ENCODE data around the gene CLIP2. TPM values are rescaled to one million over a fixed set of nuclear protein-coding genes. Genes with fewer than 3 reads are reported as not detected.

CLIP2 gene
- polyA plus RNA-seq, 1 of the 3 experiments (the other 2 are of a cell fraction), result 14.3 TPM

- 93% methylated on average over 18 of the region's 18 CpGs for WGBS (ENCODE audit: low lambda C conversion rate)
- no peak overlapping the region for H3K9ac ChIP-seq
- peaks cover 76% of the 10 kb centered on the region for H4K20me1 ChIP-seq (ENCODE audit: insufficient read depth)
- H3K4me1 ChIP-seq (ENCODE audit: control insufficient read depth in 1 of 2, insufficient read depth in 2 of 2, low read depth in 1 of 2, low read length in 1 of 2), result peaks cover 16 to 38% of the 10 kb centered on the region in 2 experiments; a peak in 3 of 4 replicates
- no peaks in the 10 kb centered on the region for H3K27me3 ChIP-seq (ENCODE audit: insufficient read depth)
- ChIA-PET POLR2A (no interaction called here), CTCF (interaction anchor here (0.8 to 4.2 kb wide), 3 partner anchors 23 to 109 kb away, joined by 3 to 28 read pairs (median 4); no protein-coding TSS in a partner anchor)
- no peaks in the 10 kb centered on the region for H3K9me2 ChIP-seq
- peak overlapping the region in 1 of 2 experiments; percentile 39; a peak in 1 of 4 replicates for H3K27ac ChIP-seq (ENCODE audit: low read depth in 2 of 2, low read length in 1 of 2)
- H2AFZ ChIP-seq (ENCODE audit: low read depth), result no peak overlapping the region
- H3K36me3 ChIP-seq (replicated peaks in 1 of 2; ENCODE audit: control insufficient read depth in 1 of 2, insufficient read depth in 2 of 2, low read length in 1 of 2), result no peaks in the 10 kb centered on the region
- H3K4me2 ChIP-seq, result no peak overlapping the region
- TF ChIP-seq NRF1 (IDR thresholded peaks at IDR 0.05; ENCODE audit: low read depth, low read length), result no peak
- DNase-seq, result no peak
- no peaks in the 10 kb centered on the region for H3F3A ChIP-seq (replicated peaks; ENCODE audit: insufficient read depth)
- H3K4me3 ChIP-seq (ENCODE audit: low read depth in 2 of 2, low read length in 1 of 2), result no peak overlapping the region
- H3K79me2 ChIP-seq (ENCODE audit: insufficient read depth), result peaks cover 86% of the 10 kb centered on the region
- H3K9me3 ChIP-seq, result no peaks in the 10 kb centered on the region
Observed at GRCh38 chr7:74292757-74293576, 3.8 kb downstream of the CLIP2 start.

GRCh38 chr7:74293577-74293908 is 4.3 kb downstream of the CLIP2 start:
- H3K79me2 ChIP-seq (ENCODE audit: insufficient read depth), result peaks cover 92% of the 10 kb centered on the region
- H4K20me1 ChIP-seq (ENCODE audit: insufficient read depth), result peaks cover 81% of the 10 kb centered on the region
- peak overlapping the region; percentile 1; the same call in 1 of the 2 replicates for H3K4me2 ChIP-seq
- H3K4me3 ChIP-seq (ENCODE audit: low read depth in 2 of 2, low read length in 1 of 2), result no peak overlapping the region
- no peak overlapping the region for H2AFZ ChIP-seq (ENCODE audit: low read depth)
- 91% methylated on average over 4 of the region's 4 CpGs for WGBS (ENCODE audit: low lambda C conversion rate)
- H3K27me3 ChIP-seq (ENCODE audit: insufficient read depth), result no peaks in the 10 kb centered on the region
- H3K9me3 ChIP-seq, result no peaks in the 10 kb centered on the region
- TF ChIP-seq TCF12 (IDR thresholded peaks at IDR 0.05) (no peak), JUND (IDR thresholded peaks at IDR 0.05) (no peak), RFX5 (IDR thresholded peaks at IDR 0.05; ENCODE audit: low read length) (no peak), FOXM1 (IDR thresholded peaks at IDR 0.05; ENCODE audit: low read depth) (no peak), FOSL2 (IDR thresholded peaks at IDR 0.05; ENCODE audit: borderline replicate concordance, low read depth) (no peak), NFIC (IDR thresholded peaks at IDR 0.05; ENCODE audit: borderline replicate concordance) (no peak), NRF1 (IDR thresholded peaks at IDR 0.05; ENCODE audit: low read depth, low read length) (no peak), MEF2A (IDR thresholded peaks at IDR 0.05; ENCODE audit: borderline replicate concordance, low read depth) (no peak), ELF1 (IDR thresholded peaks at IDR 0.05) (no peak), RAD21 (IDR thresholded peaks at IDR 0.05; ENCODE audit: low read length) (no peak), GABPA (IDR thresholded peaks at IDR 0.05; ENCODE audit: low read depth) (no peak), IRF3 (IDR thresholded peaks at IDR 0.05; ENCODE audit: low read depth, low read length) (no peak), USF2 (IDR thresholded peaks at IDR 0.05; ENCODE audit: borderline replicate concordance, low read depth, low read length) (no peak)
- TF ChIP-seq, protein P1, sequence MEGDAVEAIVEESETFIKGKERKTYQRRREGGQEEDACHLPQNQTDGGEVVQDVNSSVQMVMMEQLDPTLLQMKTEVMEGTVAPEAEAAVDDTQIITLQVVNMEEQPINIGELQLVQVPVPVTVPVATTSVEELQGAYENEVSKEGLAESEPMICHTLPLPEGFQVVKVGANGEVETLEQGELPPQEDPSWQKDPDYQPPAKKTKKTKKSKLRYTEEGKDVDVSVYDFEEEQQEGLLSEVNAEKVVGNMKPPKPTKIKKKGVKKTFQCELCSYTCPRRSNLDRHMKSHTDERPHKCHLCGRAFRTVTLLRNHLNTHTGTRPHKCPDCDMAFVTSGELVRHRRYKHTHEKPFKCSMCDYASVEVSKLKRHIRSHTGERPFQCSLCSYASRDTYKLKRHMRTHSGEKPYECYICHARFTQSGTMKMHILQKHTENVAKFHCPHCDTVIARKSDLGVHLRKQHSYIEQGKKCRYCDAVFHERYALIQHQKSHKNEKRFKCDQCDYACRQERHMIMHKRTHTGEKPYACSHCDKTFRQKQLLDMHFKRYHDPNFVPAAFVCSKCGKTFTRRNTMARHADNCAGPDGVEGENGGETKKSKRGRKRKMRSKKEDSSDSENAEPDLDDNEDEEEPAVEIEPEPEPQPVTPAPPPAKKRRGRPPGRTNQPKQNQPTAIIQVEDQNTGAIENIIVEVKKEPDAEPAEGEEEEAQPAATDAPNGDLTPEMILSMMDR (IDR thresholded peaks at IDR 0.05), result no peak
- no peaks in the 10 kb centered on the region for H3F3A ChIP-seq (replicated peaks; ENCODE audit: insufficient read depth)
- peak overlapping the region in 1 of 2 experiments; percentile 39; a peak in 1 of 4 replicates for H3K27ac ChIP-seq (ENCODE audit: low read depth in 2 of 2, low read length in 1 of 2)
- no peak overlapping the region for H3K9ac ChIP-seq
- peak; percentile 27 for DNase-seq
- no peaks in the 10 kb centered on the region for H3K9me2 ChIP-seq
- POLR2A ChIA-PET, result no interaction called here
- no peaks in the 10 kb centered on the region for H3K36me3 ChIP-seq (replicated peaks in 1 of 2; ENCODE audit: control insufficient read depth in 1 of 2, insufficient read depth in 2 of 2, low read length in 1 of 2)
- CTCF ChIA-PET, result interaction anchor here (4.2 kb wide), 1 partner anchor 108 kb away, joined by 28 read pairs; no protein-coding TSS in a partner anchor
- peaks cover 16 to 38% of the 10 kb centered on the region in 2 experiments; a peak in 3 of 4 replicates for H3K4me1 ChIP-seq (ENCODE audit: control insufficient read depth in 1 of 2, insufficient read depth in 2 of 2, low read depth in 1 of 2, low read length in 1 of 2)
